K562 (cell line): ENCODE results near the gene ALG12. TPM values are rescaled to one million over a fixed set of nuclear protein-coding genes. Genes with fewer than 3 reads are reported as not detected.
A peak's percentile ranks its signal among the peaks of the same experiment; 100 is the strongest.

Source experiments
- ATF1 ChIP-seq, 2 experiments: fragments of 450-650 bp in 1 of 2; IDR thresholded peaks; 2 replicates each; pipeline ENCODE4 v1.6.1; 2016; ENCODE audit warnings: missing compliant biosample characterization in 1 of 2, missing genetic modification characterization in 1 of 2
- FOXJ2 ChIP-seq: fragments of 200-800 bp; sonication (Bioruptor generic); IDR thresholded peaks from 2 replicates; pipeline ENCODE4 v1.6.1; 2016; ENCODE audit warnings: missing genetic modification characterization, missing compliant biosample characterization
- GABPB1 ChIP-seq: sonication (generic); formaldehyde crosslinking; IDR thresholded peaks from 2 replicates; pipeline ENCODE4 v1.8.0; 2022; ENCODE audit warnings: mild to moderate bottlenecking, missing genetic modification reagents
- HDAC2 ChIP-seq: fragments of 450-650 bp; IDR thresholded peaks from 2 replicates; pipeline ENCODE4 v1.6.1; 2016; ENCODE audit warnings: mild to moderate bottlenecking
- JUNB ChIP-seq: fragments of 450-650 bp; formaldehyde crosslinking; conservative IDR thresholded peaks from 2 replicates; pipeline ENCODE4 v1.4.0; 2020; ENCODE audit warnings: mild to moderate bottlenecking
- MTA1 ChIP-seq: fragments of 450-650 bp; IDR thresholded peaks from 2 replicates; pipeline ENCODE4 v1.6.1; 2017; ENCODE audit warnings: borderline replicate concordance
- NR2C1 ChIP-seq, 2 experiments: fragments of 450-650 bp; IDR thresholded peaks; 2 replicates each; pipeline ENCODE4 v1.6.1; 2017; ENCODE audit warnings: mild to moderate bottlenecking in 2 of 2, antibody characterized with exemption in 1 of 2, inconsistent platforms in 1 of 2, missing compliant biosample characterization in 1 of 2, missing genetic modification characterization in 1 of 2
- PML ChIP-seq: IDR thresholded peaks from 2 replicates; pipeline ENCODE4 v1.6.1; 2012; ENCODE audit warnings: low read length, inconsistent platforms
- RFX1 ChIP-seq: fragments of 450-650 bp; IDR thresholded peaks from 2 replicates; pipeline ENCODE4 v1.6.1; 2016; ENCODE audit warnings: mild to moderate bottlenecking, moderate library complexity
- SRF ChIP-seq, 2 experiments: fragments of 250-450, 450-650 bp in 1 of 2; sonication (Bioruptor Pico) in 1 of 2; sonication (generic) in 1 of 2; formaldehyde crosslinking; IDR thresholded peaks; 2 replicates each; pipeline versions ENCODE4 v1.5.0 to v1.5.1; 2020 to 2022; ENCODE audit warnings: mild to moderate bottlenecking in 1 of 2, missing genetic modification reagents in 1 of 2
- TCF7 ChIP-seq: sonication (generic); IDR thresholded peaks from 2 replicates; pipeline ENCODE4 v1.6.1; 2016; ENCODE audit warnings: antibody characterized with exemption, borderline replicate concordance
- ZNF217 ChIP-seq: sonication (generic); formaldehyde crosslinking; IDR thresholded peaks from 2 replicates; pipeline ENCODE4 v1.8.0; 2022; ENCODE audit warnings: mild to moderate bottlenecking, missing genetic modification reagents
- ZNF253 ChIP-seq: fragments of 250-450 bp; sonication (Bioruptor Pico); conservative IDR thresholded peaks from 2 replicates; pipeline ENCODE4 v1.6.1; 2021; ENCODE audit warnings: mild to moderate bottlenecking
- polyA plus RNA-seq, 8 experiments: library from polyadenylated mRNA; depleted of rRNA in 4 of 8; stranded (reverse) in 5 of 8; unstranded in 3 of 8; fragments of >200 nt; fragmentation: Nextera tagmentation in 2 of 8; fragmentation: Illumina TruSeq in 1 of 8; extraction: Ambion mirVana in 2 of 8; extraction: Trizol in 1 of 8; gene quantifications; 2 replicates each; pipeline versions ENCODE4 v1.2.1 to v1.2.3, GENCODE V29; 2011 to 2014; ENCODE audit warnings: inconsistent platforms in 1 of 8, missing spikeins in 1 of 8
- total RNA-seq, 7 experiments: library from RNA; depleted of rRNA in 6 of 7; stranded (reverse); fragments of >200 nt in 6 of 7; fragmentation: Illumina TruSeq in 2 of 7; extraction: Trizol in 2 of 7; gene quantifications; 2 replicates each; pipeline versions ENCODE4 v1.2.1 to v1.2.3, GENCODE V29; 2011 to 2021; ENCODE audit warnings: low replicate concordance in 1 of 7
- TF ChIP-seq, protein P1 (sequence below), 2 experiments: fragments of 450-650 bp; IDR thresholded peaks; 2 replicates each; pipeline ENCODE4 v1.6.1; 2016; ENCODE audit warnings: mild to moderate bottlenecking in 2 of 2, borderline replicate concordance in 1 of 2, low read depth in 1 of 2, moderate library complexity in 1 of 2
- TF ChIP-seq, protein P2 (sequence below): sonication (generic); formaldehyde crosslinking; IDR thresholded peaks from 2 replicates; pipeline ENCODE4 v1.5.0; 2020; ENCODE audit warnings: missing genetic modification reagents

Gene ALG12
- total and polyA plus RNA-seq, 9 of the 15 experiments (the other 6 are each of a cell fraction or from before 2014, with no cell fraction given) = 0.20 to 8.5 (median 3.4) TPM

DNA sequence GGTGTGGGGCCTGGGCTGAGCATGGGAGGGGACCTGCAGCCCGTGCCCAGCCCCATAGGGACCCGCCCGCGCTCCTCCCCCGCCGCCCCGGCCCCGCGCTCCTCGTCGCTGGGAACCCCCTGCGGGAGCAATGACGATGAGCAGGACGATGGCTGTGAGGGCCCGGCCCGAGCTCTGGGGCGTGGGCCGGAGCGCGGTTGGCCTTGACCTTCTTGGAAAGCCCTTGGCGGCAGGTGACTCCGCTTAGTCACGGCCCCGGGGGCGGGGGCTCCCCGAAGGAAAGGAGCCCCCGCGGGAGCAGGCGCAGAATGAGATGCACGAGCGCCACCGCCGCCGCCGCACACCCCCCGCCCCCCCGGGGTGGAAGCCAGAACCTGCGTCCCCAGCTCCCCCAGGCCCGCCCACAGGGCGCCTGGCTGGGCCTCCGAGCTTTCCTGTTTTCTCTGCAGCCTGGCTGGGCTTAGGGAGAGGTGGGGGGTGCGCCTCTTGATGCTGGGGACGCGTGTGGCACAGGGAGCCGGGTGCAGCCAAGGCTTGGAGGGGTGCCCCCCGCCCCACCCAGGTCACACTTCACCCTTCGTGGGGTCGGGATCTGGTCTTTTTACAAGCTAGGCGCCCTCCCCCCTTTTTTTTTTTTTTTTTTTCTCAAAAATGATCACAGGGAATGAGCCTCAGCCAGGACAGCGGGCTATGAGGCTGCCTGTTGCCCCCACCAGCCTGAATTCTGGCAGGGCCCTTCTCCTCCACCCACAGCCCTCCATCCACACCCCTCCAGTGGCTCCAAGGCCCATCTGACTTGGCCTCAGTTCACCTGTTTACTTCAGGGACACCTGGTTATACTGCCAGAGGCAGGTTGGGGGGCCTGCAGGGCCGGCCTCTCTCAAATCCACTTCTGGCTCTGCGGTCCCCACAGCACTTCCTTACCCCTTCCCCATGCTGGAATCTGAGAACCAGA is 18.1 kb upstream of the ALG12 start (continued):
- TF ChIP-seq HDAC2 (no peak), JUNB (CRISPR knock-in tag) (no peak), ZNF253 (no peak), ZNF217 (CRISPR knock-in tag) (no peak), MTA1 (no peak), GABPB1 (CRISPR knock-in tag) (no peak), SRF (CRISPR knock-in tag; IDR thresholded peaks at IDR 0.05) (no peak), RFX1 (no peak), PML (no peak), FOXJ2 (tag) (no peak), NR2C1 (IDR thresholded peaks at IDR 0.05) (no peak), NR2C1 (tag; IDR thresholded peaks at IDR 0.05) (0 out of 2 replicates have a peak, but pooled peaks have one; percentile 17), ATF1 (CRISPR knock-in tag; IDR thresholded peaks at IDR 0.05) (no peak), ATF1 (tag; IDR thresholded peaks at IDR 0.05) (peak; percentile 52; the same call in 1 of the 2 replicates), TCF7 (no peak)
- TF ChIP-seq, protein P1, sequence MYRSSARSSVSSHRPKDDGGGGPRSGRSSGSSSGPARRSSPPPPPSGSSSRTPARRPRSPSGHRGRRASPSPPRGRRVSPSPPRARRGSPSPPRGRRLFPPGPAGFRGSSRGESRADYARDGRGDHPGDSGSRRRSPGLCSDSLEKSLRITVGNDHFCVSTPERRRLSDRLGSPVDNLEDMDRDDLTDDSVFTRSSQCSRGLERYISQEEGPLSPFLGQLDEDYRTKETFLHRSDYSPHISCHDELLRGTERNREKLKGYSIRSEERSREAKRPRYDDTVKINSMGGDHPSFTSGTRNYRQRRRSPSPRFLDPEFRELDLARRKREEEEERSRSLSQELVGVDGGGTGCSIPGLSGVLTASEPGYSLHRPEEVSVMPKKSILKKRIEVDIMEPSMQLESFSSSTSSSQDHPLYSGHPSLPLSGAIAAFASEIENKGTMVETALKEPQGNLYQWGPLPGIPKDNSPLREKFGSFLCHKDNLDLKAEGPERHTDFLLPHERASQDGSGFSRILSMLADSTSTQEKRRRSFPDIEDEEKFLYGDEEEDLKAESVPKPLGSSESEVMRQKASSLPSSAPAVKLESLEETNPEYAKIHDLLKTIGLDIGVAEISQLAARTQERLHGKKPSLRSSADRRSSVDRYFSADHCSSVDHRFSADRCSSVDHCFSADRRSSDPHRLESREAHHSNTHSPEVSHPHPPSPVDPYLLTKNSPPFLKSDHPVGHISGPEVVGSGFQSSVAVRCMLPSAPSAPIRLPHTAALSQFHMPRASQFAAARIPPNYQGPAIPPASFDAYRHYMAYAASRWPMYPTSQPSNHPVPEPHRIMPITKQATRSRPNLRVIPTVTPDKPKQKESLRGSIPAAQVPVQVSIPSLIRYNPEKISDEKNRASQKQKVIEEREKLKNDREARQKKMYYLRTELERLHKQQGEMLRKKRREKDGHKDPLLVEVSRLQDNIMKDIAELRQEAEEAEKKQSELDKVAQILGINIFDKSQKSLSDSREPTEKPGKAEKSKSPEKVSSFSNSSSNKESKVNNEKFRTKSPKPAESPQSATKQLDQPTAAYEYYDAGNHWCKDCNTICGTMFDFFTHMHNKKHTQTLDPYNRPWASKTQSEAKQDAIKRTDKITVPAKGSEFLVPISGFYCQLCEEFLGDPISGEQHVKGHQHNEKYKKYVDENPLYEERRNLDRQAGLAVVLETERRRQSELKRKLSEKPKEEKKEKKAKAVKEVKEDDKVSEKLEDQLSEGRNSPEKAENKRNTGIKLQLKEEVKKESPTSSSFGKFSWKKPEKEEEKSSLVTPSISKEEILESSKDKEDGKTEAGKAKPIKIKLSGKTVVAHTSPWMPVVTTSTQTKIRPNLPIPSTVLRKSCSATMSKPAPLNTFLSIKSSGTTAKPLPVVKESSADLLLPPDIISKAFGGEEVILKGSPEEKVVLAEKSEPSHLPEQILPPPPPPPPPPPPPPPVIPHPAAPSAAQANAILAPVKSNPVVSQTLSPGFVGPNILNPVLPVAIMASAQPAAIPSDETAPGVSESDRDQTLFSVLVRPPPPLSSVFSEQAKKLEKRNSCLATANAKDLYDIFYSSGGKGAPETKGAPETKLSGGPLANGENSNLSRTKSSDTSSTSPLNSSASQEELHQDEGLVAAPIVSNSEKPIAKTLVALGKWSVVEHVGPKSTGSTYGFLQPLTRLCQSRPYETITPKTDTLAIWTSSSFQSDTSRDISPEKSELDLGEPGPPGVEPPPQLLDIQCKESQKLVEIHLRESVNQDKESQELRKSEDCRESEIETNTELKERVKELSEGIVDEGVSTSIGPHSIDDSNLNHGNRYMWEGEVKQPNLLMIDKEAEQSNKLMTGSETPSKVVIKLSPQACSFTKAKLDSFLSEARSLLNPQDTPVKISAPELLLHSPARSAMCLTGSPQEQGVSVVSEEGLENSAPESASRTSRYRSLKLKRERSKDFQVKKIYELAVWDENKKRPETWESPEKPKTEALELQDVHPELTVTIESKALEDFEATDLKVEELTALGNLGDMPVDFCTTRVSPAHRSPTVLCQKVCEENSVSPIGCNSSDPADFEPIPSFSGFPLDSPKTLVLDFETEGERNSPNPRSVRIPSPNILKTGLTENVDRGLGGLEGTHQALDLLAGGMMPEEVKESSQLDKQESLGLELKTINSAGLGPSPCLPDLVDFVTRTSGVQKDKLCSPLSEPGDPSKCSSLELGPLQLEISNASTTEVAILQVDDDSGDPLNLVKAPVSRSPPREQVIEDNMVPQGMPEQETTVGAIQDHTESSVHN (IDR thresholded peaks at IDR 0.05; ENCODE audit: borderline replicate concordance in 1 of 2, low read depth in 1 of 2) = 0 out of 4 replicates have a peak, but pooled peaks of 1 of the 2 experiments have one; percentile 51
- TF ChIP-seq, protein P2, sequence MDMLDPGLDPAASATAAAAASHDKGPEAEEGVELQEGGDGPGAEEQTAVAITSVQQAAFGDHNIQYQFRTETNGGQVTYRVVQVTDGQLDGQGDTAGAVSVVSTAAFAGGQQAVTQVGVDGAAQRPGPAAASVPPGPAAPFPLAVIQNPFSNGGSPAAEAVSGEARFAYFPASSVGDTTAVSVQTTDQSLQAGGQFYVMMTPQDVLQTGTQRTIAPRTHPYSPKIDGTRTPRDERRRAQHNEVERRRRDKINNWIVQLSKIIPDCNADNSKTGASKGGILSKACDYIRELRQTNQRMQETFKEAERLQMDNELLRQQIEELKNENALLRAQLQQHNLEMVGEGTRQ (CRISPR knock-in tag) = no peak
